ENCODE results near the gene IRF7.

IRF7 gene

GRCh38 chr11:563066-563811 is 52.5 kb downstream of the IRF7 start:
- Histone ChIP-seq H3K4me3 (ENCODE audit: low read length) (no peak overlapping the region), H3K4me1 (ENCODE audit: control insufficient read depth, low read depth, low read length) (peaks cover 5% of the 10 kb centered on the region), H3K27ac (ENCODE audit: low read length) (no peak overlapping the region), H3K27me3 (ENCODE audit: control insufficient read depth, insufficient read depth, low read length) (peaks cover 32% of the 10 kb centered on the region), H3K9me3 (ENCODE audit: control insufficient read depth, low read depth, low read length) (no peaks in the 10 kb centered on the region), H3K9ac (ENCODE audit: low read length) (no peak overlapping the region), H3K36me3 (ENCODE audit: control insufficient read depth, low read depth, low read length) (no peaks in the 10 kb centered on the region)
